Transverse colon (tissue), 4 donors: ENCODE measurements around the gene BRSK2. TPM values are rescaled to one million over a fixed set of nuclear protein-coding genes. Genes with fewer than 3 reads are reported as not detected.

Experiments used
- DNase-seq: peaks from one replicate; pipeline ENCODE4 v3.0.0-alpha.2; 2019
- H3K27ac ChIP-seq, 4 donors: fragments of 200-600 bp; sonication (generic); 2 replicates each; pipeline ENCODE4 v1.5.1; 2016 to 2018; ENCODE audit warnings: inconsistent platforms in 4 of 4
- H3K27me3 ChIP-seq: fragments of 200-600 bp; sonication (generic); 2 replicates; pipeline ENCODE4 v1.5.1; 2017; ENCODE audit warnings: inconsistent platforms
- H3K36me3 ChIP-seq, 4 donors: fragments of 200-600 bp; sonication (generic); 2 replicates each; pipeline ENCODE4 v1.5.1; 2017 to 2019; ENCODE audit warnings: inconsistent platforms in 4 of 4
- H3K4me1 ChIP-seq, 4 donors: fragments of 200-600 bp; sonication (generic); 2 replicates each; pipeline ENCODE4 v1.5.1; 2017 to 2020; ENCODE audit warnings: inconsistent platforms in 4 of 4
- H3K4me3 ChIP-seq, 4 donors: fragments of 200-600 bp; sonication (generic); 1 replicate in 1 of 4; 2 replicates in 3 of 4; pipeline versions ENCODE4 v1.5.1 to v1.6.1; 2017 to 2019; ENCODE audit warnings: inconsistent platforms in 4 of 4
- H3K9me3 ChIP-seq, 2 donors: fragments of 200-600 bp; sonication (generic); 2 replicates each; pipeline ENCODE4 v1.5.1; 2017 to 2019; ENCODE audit warnings: inconsistent platforms in 2 of 2
- CTCF ChIP-seq, 5 experiments: fragments of 200-600 bp in 3 of 5; fragments of 450-650 bp in 2 of 5; sonication (generic) in 3 of 5; IDR thresholded peaks; 1 replicate in 2 of 5; 2 replicates in 3 of 5; pipeline ENCODE4 v1.5.1; 2016 to 2017; ENCODE audit warnings: antibody characterized with exemption in 5 of 5, inconsistent platforms in 3 of 5, mild to moderate bottlenecking in 2 of 5, moderate library complexity in 1 of 5
- EP300 ChIP-seq: sonication (generic); formaldehyde crosslinking; IDR thresholded peaks from one replicate; pipeline ENCODE4 v1.6.1; 2017; ENCODE audit warnings: antibody characterized with exemption, low read depth
- POLR2A ChIP-seq: fragments of 450-650 bp; IDR thresholded peaks from one replicate; pipeline ENCODE4 v1.6.1; 2016; ENCODE audit warnings: antibody characterized with exemption, mild to moderate bottlenecking, moderate library complexity
- POLR2AphosphoS5 ChIP-seq, 3 donors: sonication (generic); formaldehyde crosslinking; IDR thresholded peaks; one replicate each; pipeline ENCODE4 v1.6.1; 2016; ENCODE audit warnings: antibody characterized with exemption in 3 of 3
- WGBS, 2 donors: methylation state at CpG; one replicate each; pipeline ENCODE4 v1.1.5; 2018; ENCODE audit warnings: low coverage in 1 of 2; 5-methylcytosine and 5-hydroxymethylcytosine counted together
- in situ Hi-C, 4 donors: fragments of 200-750 bp; cut with MboI; loops; one replicate each; pipeline versions ENCODE4 v1.15.0 to v1.15.1; 2017; ENCODE audit warnings: low sequenced_read_pairs in 3 of 4, low pct_ligation_motif_present in 1 of 4, low pct_unique_long_range_greater_than_20kb in 1 of 4
- intact Hi-C: fragments of 100-400 bp; cut with DNase I; formaldehyde crosslinking; loops from one replicate; pipeline ENCODE4 v1.15.1; 2023; ENCODE audit warnings: low total_unique reads
- total RNA-seq, 4 donors: library from RNA; depleted of rRNA; stranded (reverse); fragments of >200 nt; gene quantifications; one replicate each; pipeline ENCODE4 v1.1.0, GENCODE V29; 2016

The BRSK2 gene
- total RNA-seq, 4 donors from 2014 or later, result 0.14 to 1.8 (median 0.95) TPM; not detected in 1

DNA sequence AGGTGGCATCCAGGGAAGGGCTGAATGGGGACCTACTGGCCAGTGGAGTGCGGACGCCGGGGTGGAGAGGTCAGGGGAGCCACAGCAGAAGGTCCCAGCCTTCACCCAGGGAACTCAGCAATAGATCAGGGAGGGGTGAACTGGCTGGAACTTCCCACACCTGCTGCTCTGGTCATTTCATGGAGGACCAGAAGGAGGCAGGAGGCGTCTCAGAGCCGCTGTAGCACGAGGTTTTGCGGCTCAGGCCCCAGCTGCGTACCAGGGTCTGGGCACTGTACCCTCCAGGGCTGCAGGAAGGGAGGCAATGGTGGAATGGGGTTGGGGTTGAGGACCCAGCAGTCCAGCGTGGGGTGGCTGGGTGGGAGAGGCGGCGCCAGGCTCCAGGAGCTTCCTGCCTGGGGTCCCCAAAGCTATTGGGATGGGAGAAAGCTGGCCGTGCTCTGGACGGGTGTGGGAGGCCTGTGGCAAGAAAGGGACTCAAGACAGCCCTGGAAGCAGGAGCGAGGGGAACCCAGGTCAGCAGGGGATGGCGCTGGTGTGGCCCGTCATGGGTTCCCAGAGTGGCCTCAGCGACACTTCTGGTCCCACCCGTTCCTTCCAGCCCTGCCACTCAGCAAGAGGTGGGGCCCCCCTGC lies 20.2 kb upstream of the BRSK2 start:
- TF ChIP-seq POLR2A (no peak), POLR2AphosphoS5 (IDR thresholded peaks at IDR 0.05) (no peak), CTCF (IDR thresholded peaks at IDR 0.05) (no peak), EP300 (no peak)
- Histone ChIP-seq H3K9me3 (no peaks in the 10 kb centered on the region), H3K4me1 (no peaks in the 10 kb centered on the region), H3K27me3 (peaks cover 8% of the 10 kb centered on the region), H3K27ac (no peak overlapping the region), H3K4me3 (no peak overlapping the region), H3K36me3 (no peaks in the 10 kb centered on the region)
- in situ Hi-C loops, result no loop called here
- no peak for DNase-seq
- intact Hi-C loops, result no loop called here
- WGBS, 2 donors, result 63 to 76% methylated on average over 4 to 18 of the region's 18 CpGs

DNA sequence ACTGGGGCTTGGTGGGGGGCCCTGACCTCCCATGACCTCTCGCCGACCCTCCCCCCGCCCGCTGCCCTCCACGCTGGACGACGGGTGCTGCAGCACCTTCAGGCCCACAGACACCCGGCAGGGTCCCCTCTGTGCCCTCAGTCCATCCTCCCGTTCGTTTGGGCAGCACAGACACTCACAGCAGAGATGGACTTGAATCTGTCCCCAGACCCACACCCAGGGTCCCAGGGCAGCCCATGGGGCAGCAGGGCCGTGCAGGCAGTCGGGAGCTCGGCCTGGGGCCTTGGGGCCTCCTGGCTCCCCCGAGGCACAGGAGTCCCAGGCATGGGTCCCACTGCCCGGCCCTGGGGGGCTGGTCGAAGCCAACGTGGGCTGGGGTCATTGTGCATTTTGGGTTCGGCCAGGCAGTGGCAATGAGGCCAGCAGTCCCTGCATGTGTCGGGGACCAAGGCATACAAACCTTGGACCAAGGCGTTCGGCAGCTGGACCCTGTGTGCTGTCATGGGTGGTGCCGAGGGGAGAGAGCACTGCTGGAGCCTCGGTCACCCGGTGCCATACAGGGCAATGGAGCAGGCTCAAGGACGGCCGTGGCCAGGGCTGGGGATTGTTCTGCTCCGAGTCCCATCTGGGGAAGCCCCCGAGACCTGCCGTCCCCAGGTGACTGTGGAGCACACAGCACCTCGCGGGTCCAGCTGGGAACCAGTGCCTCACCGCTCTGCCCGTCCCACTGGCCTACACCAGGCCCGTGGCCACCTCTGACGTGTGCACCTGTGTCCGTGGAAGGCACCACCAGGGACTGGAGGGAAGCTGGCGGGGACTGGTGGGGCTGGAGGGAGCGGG lies 19.3 kb upstream of the BRSK2 start:
- intact Hi-C loops (no loop called here), in situ Hi-C loops (no loop called here)
- H3K36me3 ChIP-seq, result no peaks in the 10 kb centered on the region
- peaks cover 8% of the 10 kb centered on the region for H3K27me3 ChIP-seq
- TF ChIP-seq POLR2AphosphoS5 (IDR thresholded peaks at IDR 0.05) (no peak), CTCF (IDR thresholded peaks at IDR 0.05) (no peak), POLR2A (no peak), EP300 (no peak)
- H3K4me1 ChIP-seq, result no peaks in the 10 kb centered on the region
- DNase-seq, result no peak
- H3K4me3 ChIP-seq, result no peak overlapping the region
- H3K9me3 ChIP-seq, result no peaks in the 10 kb centered on the region
- H3K27ac ChIP-seq, result no peak overlapping the region
- 80 to 100% methylated on average over 2 to 31 of the region's 38 CpGs for WGBS, 2 donors

- TF ChIP-seq POLR2AphosphoS5 (IDR thresholded peaks at IDR 0.05) (no peak), POLR2A (no peak)
- H3K9me3 ChIP-seq, result no peaks in the 10 kb centered on the region
- H3K27ac ChIP-seq, result no peak overlapping the region
- no peaks in the 10 kb centered on the region for H3K36me3 ChIP-seq
- no peak for DNase-seq
- intact Hi-C loops (no loop called here), in situ Hi-C loops (no loop called here)
- H3K4me3 ChIP-seq, result no peak overlapping the region
- 91% methylated on average over 11 of the region's 11 CpGs; no CpG with 5 or more reads in 1 of the 2 donors for WGBS, 2 donors
- no peaks in the 10 kb centered on the region for H3K4me1 ChIP-seq
- H3K27me3 ChIP-seq, result peaks cover 8% of the 10 kb centered on the region
Observed at GRCh38 chr11:1371026-1371325, 18.8 kb upstream of the BRSK2 start.

- in situ Hi-C loops (no loop called here), intact Hi-C loops (no loop called here)
- no peak for TF ChIP-seq CTCF (IDR thresholded peaks at IDR 0.05)
- no peak for TF ChIP-seq POLR2AphosphoS5 (IDR thresholded peaks at IDR 0.05)
- no peak for TF ChIP-seq POLR2A
- TF ChIP-seq EP300, result no peak
- Histone ChIP-seq H3K9me3 (no peaks in the 10 kb centered on the region), H3K4me1 (no peaks in the 10 kb centered on the region), H3K27ac (no peak overlapping the region), H3K36me3 (no peaks in the 10 kb centered on the region), H3K27me3 (peaks cover 8% of the 10 kb centered on the region), H3K4me3 (no peak overlapping the region)
- DNase-seq, result no peak
- 67 to 80% methylated on average over 1 to 3 of the region's 13 CpGs for WGBS, 2 donors
Observed at GRCh38 chr11:1371377-1371776, 18.4 kb upstream of the BRSK2 start.
